Common myeloid progenitor, CD34-positive (primary cell): Measurements from ENCODE around the gene TRAPPC2.
A peak's percentile ranks its signal among the peaks of the same experiment; 100 is the strongest.
"Not testable (repeated sequence)": the region's sequence is repeated elsewhere in the genome, so short reads cannot be mapped to it uniquely, and the experiment has no call there.

Experiments
- CTCF ChIA-PET: fragments of 350-600 bp; sonication (Branson Sonifier 250); formaldehyde crosslinking; loops from one replicate; lab custom pipeline; 2021; ENCODE audit warnings: antibody characterized with exemption; lab: Charles Lee
- POLR2A ChIA-PET: fragments of 350-600 bp; sonication (Branson Sonifier 250); formaldehyde crosslinking; loops from one replicate; lab custom pipeline; 2021; ENCODE audit warnings: antibody characterized with exemption; lab: Charles Lee
- DNase-seq, 3 donors: peaks; one replicate each; pipeline versions ENCODE4 v3.0.0 to v3.0.0-alpha.2; 2013
- H3K27ac ChIP-seq, 2 experiments: 1 replicate in 1 of 2; 2 replicates in 1 of 2; pipeline ENCODE4 v1.7.0; 2013; ENCODE audit warnings: inconsistent platforms in 2 of 2, low read length in 2 of 2, mild to moderate bottlenecking in 2 of 2, low read depth in 1 of 2, moderate library complexity in 1 of 2; ENCODE audit not compliant: severe bottlenecking in 2 of 2, insufficient read depth in 1 of 2, poor library complexity in 1 of 2
- H3K27me3 ChIP-seq, 5 experiments: replicated peaks in 2 of 5; 1 replicate in 3 of 5; 2 replicates in 2 of 5; pipeline versions ENCODE4 v1.6.1 to v1.7.0; 2013; ENCODE audit warnings: low read length in 4 of 5, mild to moderate bottlenecking in 2 of 5, moderate library complexity in 2 of 5, inconsistent platforms in 1 of 5; ENCODE audit not compliant: insufficient read depth in 5 of 5, control insufficient read depth in 4 of 5
- H3K36me3 ChIP-seq, 4 experiments: 1 replicate in 2 of 4; 2 replicates in 2 of 4; pipeline versions ENCODE4 v1.6.1 to v1.7.0; 2013; ENCODE audit warnings: low read length in 3 of 4, control low read depth in 1 of 4, mild to moderate bottlenecking in 1 of 4; ENCODE audit not compliant: control insufficient read depth in 4 of 4, insufficient read depth in 4 of 4
- H3K4me1 ChIP-seq, 4 experiments: 1 replicate in 3 of 4; 2 replicates in 1 of 4; pipeline versions ENCODE4 v1.6.1 to v1.7.1; 2013; ENCODE audit warnings: low read length in 3 of 4, mild to moderate bottlenecking in 3 of 4, control low read depth in 1 of 4, inconsistent platforms in 1 of 4, moderate library complexity in 1 of 4; ENCODE audit not compliant: control insufficient read depth in 4 of 4, insufficient read depth in 4 of 4; ENCODE audit errors: control extremely low read depth in 1 of 4
- H3K4me3 ChIP-seq, 7 experiments: 1 replicate in 4 of 7; 2 replicates in 3 of 7; pipeline versions ENCODE4 v1.5.1 to v1.7.0; 2013; ENCODE audit warnings: mild to moderate bottlenecking in 7 of 7, low read length in 6 of 7, moderate library complexity in 6 of 7, inconsistent platforms in 2 of 7, low read depth in 2 of 7, control low read depth in 1 of 7; ENCODE audit not compliant: insufficient read depth in 4 of 7, control insufficient read depth in 1 of 7; ENCODE audit errors: extremely low read depth in 1 of 7
- H3K9me3 ChIP-seq, 5 experiments: 1 replicate in 4 of 5; 2 replicates in 1 of 5; pipeline versions ENCODE4 v1.6.1 to v1.7.1; 2013; ENCODE audit warnings: low read length in 4 of 5, mild to moderate bottlenecking in 2 of 5, inconsistent platforms in 1 of 5, low read depth in 1 of 5, moderate library complexity in 1 of 5; ENCODE audit not compliant: control insufficient read depth in 4 of 5, insufficient read depth in 2 of 5; ENCODE audit errors: control extremely low read depth in 1 of 5
- WGBS: methylation state at CpG from one replicate; pipeline ENCODE4 v1.1.5; 2013; ENCODE audit not compliant: insufficient coverage; 5-methylcytosine and 5-hydroxymethylcytosine counted together

Gene TRAPPC2

GRCh38 chrX:13670197-13670596, 64.2 kb downstream of the TRAPPC2 start:
- DNase-seq = no peak
- H3K27ac ChIP-seq = no peak overlapping the region
- H3K9me3 ChIP-seq = no peaks in the 10 kb centered on the region
- peaks cover 0 to 9% (median 2%) of the 10 kb centered on the region in 4 experiments for H3K4me1 ChIP-seq
- H3K36me3 ChIP-seq = no peaks in the 10 kb centered on the region
- POLR2A ChIA-PET = no interaction called here
- peaks cover 0 to 11% (median 0%) of the 10 kb centered on the region in 5 experiments for H3K27me3 ChIP-seq
- CTCF ChIA-PET = no interaction called here
- WGBS = 93% methylated on average over 5 of the region's 5 CpGs
- no peak overlapping the region for H3K4me3 ChIP-seq

- H3K9me3 ChIP-seq, H3K4me1 ChIP-seq, H3K4me3 ChIP-seq, DNase-seq, H3K36me3 ChIP-seq: not testable (repeated sequence)
- Histone ChIP-seq H3K27me3 (peaks cover 0 to 11% (median 0%) of the 10 kb centered on the region in 5 experiments), H3K27ac (peak overlapping the region in 1 of 2 experiments; percentile 57)
- ChIA-PET CTCF (interaction anchor here (1.3 kb wide), 1 partner anchor 11 kb away, joined by 3 read pairs; no protein-coding TSS in a partner anchor), POLR2A (interaction anchor here (0.8 kb wide), 1 partner anchor 18 kb away, joined by 4 read pairs; no protein-coding TSS in a partner anchor)
- 95% methylated on average over 8 of the region's 8 CpGs for WGBS
Measured at GRCh38 chrX:13669755-13670154, 64.7 kb downstream of the TRAPPC2 start.

- DNase-seq = peak; percentile 76 to 90 (median 89)
- peaks cover 0 to 11% (median 0%) of the 10 kb centered on the region in 5 experiments for H3K27me3 ChIP-seq
- peaks cover 0 to 9% (median 2%) of the 10 kb centered on the region in 4 experiments for H3K4me1 ChIP-seq
- WGBS = 47% methylated on average over 5 of the region's 9 CpGs
- H3K4me3 ChIP-seq = peak overlapping the region in 2 of 7 experiments; percentile 29 to 54
- H3K27ac ChIP-seq = peak overlapping the region in 1 of 2 experiments; percentile 57
- H3K36me3 ChIP-seq = no peaks in the 10 kb centered on the region
- POLR2A ChIA-PET = interaction anchor here (0.8 kb wide), 1 partner anchor 19 kb away, joined by 4 read pairs; no protein-coding TSS in a partner anchor
- H3K9me3 ChIP-seq = no peaks in the 10 kb centered on the region
- CTCF ChIA-PET = interaction anchor here (1.3 kb wide), 1 partner anchor 10 kb away, joined by 3 read pairs; no protein-coding TSS in a partner anchor
Measured at GRCh38 chrX:13669246-13669737, 65.1 kb downstream of the TRAPPC2 start.

- Histone ChIP-seq H3K4me3 (no peak overlapping the region), H3K4me1 (peaks cover 0 to 9% (median 2%) of the 10 kb centered on the region in 4 experiments), H3K9me3 (no peaks in the 10 kb centered on the region), H3K27me3 (peaks cover 0 to 11% (median 0%) of the 10 kb centered on the region in 5 experiments), H3K36me3 (peaks cover 0 to 8% (median 4%) of the 10 kb centered on the region in 4 experiments), H3K27ac (no peak overlapping the region)
- CTCF ChIA-PET = no interaction called here
- no peak for DNase-seq
- POLR2A ChIA-PET = no interaction called here
Measured at GRCh38 chrX:13667919-13668318, 66.5 kb downstream of the TRAPPC2 start.

- 61% methylated on average over 2 of the region's 3 CpGs for WGBS
- no peak for DNase-seq
- Histone ChIP-seq H3K27ac (no peak overlapping the region), H3K27me3 (peaks cover 0 to 11% (median 0%) of the 10 kb centered on the region in 5 experiments), H3K4me1 (peaks cover 0 to 9% (median 2%) of the 10 kb centered on the region in 4 experiments), H3K9me3 (no peaks in the 10 kb centered on the region), H3K36me3 (peaks cover 0 to 8% (median 5%) of the 10 kb centered on the region in 4 experiments), H3K4me3 (no peak overlapping the region)
- ChIA-PET POLR2A (no interaction called here), CTCF (interaction anchor here (0.7 kb wide), 1 partner anchor 80 kb away, joined by 3 read pairs; no protein-coding TSS in a partner anchor)
Measured at GRCh38 chrX:13666836-13667235, 67.6 kb downstream of the TRAPPC2 start.

- H3K27ac ChIP-seq = no peak overlapping the region
- H3K4me3 ChIP-seq = no peak overlapping the region
- no peaks in the 10 kb centered on the region for H3K9me3 ChIP-seq
- H3K4me1 ChIP-seq = peaks cover 0 to 11% (median 3%) of the 10 kb centered on the region in 4 experiments
- no peak for DNase-seq
- H3K36me3 ChIP-seq = peaks cover 0 to 8% (median 6%) of the 10 kb centered on the region in 4 experiments
- WGBS = 77% methylated on average over 2 of the region's 3 CpGs
- ChIA-PET CTCF (no interaction called here), POLR2A (no interaction called here)
- peaks cover 0 to 11% (median 0%) of the 10 kb centered on the region in 5 experiments for H3K27me3 ChIP-seq
Measured at GRCh38 chrX:13664020-13664419, 70.4 kb downstream of the TRAPPC2 start.

- H3K27ac ChIP-seq = no peak overlapping the region
Measured at GRCh38 chrX:13662355-13662791, 72.0 kb downstream of the TRAPPC2 start.

More at GRCh38 chrX:13662355-13662791, 72.0 kb downstream of the TRAPPC2 start:
- Histone ChIP-seq H3K36me3 (peaks cover 0 to 8% (median 6%) of the 10 kb centered on the region in 4 experiments), H3K27me3 (peaks cover 0 to 6% (median 0%) of the 10 kb centered on the region in 5 experiments), H3K9me3 (no peaks in the 10 kb centered on the region), H3K4me1 (peaks cover 0 to 10% (median 3%) of the 10 kb centered on the region in 4 experiments), H3K4me3 (no peak overlapping the region)
- no peak for DNase-seq
- CTCF ChIA-PET = no interaction called here
- WGBS = 83% methylated on average over 6 of the region's 6 CpGs
- POLR2A ChIA-PET = interaction anchor here (0.6 kb wide), 1 partner anchor 72 kb away, joined by 3 read pairs; the partner anchor contains the start of genes OFD1 and TRAPPC2
